Measurements from ENCODE around the gene HYKK. TPM values are rescaled to one million over a fixed set of nuclear protein-coding genes. Genes with fewer than 3 reads are reported as not detected.

The HYKK gene
- total RNA-seq, 1 experiment from 2014 or later = 19.8 TPM

DNA sequence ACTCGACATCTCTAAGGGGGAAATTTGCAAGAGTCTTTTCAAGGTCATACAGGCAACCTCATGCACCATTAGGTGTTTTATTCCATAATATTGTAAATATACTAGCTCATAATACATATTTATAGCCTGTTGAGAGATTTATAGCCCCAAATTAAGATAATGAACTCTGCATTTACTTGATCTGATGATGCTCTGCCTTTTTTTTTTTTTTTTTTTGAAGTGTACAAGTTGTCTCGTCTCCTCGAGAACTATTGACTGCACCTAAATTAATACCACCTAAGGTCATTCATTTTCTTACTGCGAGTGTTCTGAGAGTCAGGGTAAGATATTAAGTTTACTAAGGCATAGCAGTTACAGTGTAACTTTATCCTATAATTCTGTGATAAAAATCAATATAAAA is 64.0 kb downstream of the HYKK start:
- DNase-seq (ENCODE audit: low read depth, low spot score) = no peak
- no peaks in the 10 kb centered on the region for H3K36me3 ChIP-seq (ENCODE audit: control insufficient read depth, insufficient read depth, low read length)
- ATAC-seq = no peak
- CTCF ChIA-PET = no interaction called here
- no peaks in the 10 kb centered on the region for H3K27me3 ChIP-seq (ENCODE audit: control insufficient read depth, insufficient read depth, low read length)
- TF ChIP-seq, protein P1, sequence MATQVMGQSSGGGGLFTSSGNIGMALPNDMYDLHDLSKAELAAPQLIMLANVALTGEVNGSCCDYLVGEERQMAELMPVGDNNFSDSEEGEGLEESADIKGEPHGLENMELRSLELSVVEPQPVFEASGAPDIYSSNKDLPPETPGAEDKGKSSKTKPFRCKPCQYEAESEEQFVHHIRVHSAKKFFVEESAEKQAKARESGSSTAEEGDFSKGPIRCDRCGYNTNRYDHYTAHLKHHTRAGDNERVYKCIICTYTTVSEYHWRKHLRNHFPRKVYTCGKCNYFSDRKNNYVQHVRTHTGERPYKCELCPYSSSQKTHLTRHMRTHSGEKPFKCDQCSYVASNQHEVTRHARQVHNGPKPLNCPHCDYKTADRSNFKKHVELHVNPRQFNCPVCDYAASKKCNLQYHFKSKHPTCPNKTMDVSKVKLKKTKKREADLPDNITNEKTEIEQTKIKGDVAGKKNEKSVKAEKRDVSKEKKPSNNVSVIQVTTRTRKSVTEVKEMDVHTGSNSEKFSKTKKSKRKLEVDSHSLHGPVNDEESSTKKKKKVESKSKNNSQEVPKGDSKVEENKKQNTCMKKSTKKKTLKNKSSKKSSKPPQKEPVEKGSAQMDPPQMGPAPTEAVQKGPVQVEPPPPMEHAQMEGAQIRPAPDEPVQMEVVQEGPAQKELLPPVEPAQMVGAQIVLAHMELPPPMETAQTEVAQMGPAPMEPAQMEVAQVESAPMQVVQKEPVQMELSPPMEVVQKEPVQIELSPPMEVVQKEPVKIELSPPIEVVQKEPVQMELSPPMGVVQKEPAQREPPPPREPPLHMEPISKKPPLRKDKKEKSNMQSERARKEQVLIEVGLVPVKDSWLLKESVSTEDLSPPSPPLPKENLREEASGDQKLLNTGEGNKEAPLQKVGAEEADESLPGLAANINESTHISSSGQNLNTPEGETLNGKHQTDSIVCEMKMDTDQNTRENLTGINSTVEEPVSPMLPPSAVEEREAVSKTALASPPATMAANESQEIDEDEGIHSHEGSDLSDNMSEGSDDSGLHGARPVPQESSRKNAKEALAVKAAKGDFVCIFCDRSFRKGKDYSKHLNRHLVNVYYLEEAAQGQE (IDR thresholded peaks at IDR 0.05; ENCODE audit: insufficient read depth in 1 of 2, low read depth in 2 of 2, low read length in 1 of 2) = no peak
- TF ChIP-seq, protein P2, sequence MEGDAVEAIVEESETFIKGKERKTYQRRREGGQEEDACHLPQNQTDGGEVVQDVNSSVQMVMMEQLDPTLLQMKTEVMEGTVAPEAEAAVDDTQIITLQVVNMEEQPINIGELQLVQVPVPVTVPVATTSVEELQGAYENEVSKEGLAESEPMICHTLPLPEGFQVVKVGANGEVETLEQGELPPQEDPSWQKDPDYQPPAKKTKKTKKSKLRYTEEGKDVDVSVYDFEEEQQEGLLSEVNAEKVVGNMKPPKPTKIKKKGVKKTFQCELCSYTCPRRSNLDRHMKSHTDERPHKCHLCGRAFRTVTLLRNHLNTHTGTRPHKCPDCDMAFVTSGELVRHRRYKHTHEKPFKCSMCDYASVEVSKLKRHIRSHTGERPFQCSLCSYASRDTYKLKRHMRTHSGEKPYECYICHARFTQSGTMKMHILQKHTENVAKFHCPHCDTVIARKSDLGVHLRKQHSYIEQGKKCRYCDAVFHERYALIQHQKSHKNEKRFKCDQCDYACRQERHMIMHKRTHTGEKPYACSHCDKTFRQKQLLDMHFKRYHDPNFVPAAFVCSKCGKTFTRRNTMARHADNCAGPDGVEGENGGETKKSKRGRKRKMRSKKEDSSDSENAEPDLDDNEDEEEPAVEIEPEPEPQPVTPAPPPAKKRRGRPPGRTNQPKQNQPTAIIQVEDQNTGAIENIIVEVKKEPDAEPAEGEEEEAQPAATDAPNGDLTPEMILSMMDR (IDR thresholded peaks at IDR 0.05) = no peak
- TF ChIP-seq TCF7L2 (IDR thresholded peaks at IDR 0.05; ENCODE audit: low read depth, low read length) (no peak), SIN3A (IDR thresholded peaks at IDR 0.05; ENCODE audit: borderline replicate concordance, insufficient read depth, low read depth, low read length) (no peak), POLR2AphosphoS5 (IDR thresholded peaks at IDR 0.05; ENCODE audit: low read depth, low read length) (no peak)
- intact Hi-C loops (cut with micrococcal nuclease; ENCODE audit: unreplicated experiment) (no loop called here), in situ Hi-C loops (cut with HindIII; ENCODE audit: low pct_unique_long_range_greater_than_20kb, low sequenced_read_pairs) (no loop called here)
- POLR2A ChIA-PET = no interaction called here
- H3K9me3 ChIP-seq (ENCODE audit: control insufficient read depth, insufficient read depth, low read depth, low read length) = no peaks in the 10 kb centered on the region
- H3K4me1 ChIP-seq (ENCODE audit: control insufficient read depth, insufficient read depth, low read length) = peaks cover 13% of the 10 kb centered on the region
- TSS peak; percentile 4 for BruUV-seq (replicated peaks)
- H3K27ac ChIP-seq (ENCODE audit: low read length) = no peak overlapping the region
- H3K4me3 ChIP-seq (ENCODE audit: low read depth in 2 of 2, low read length in 2 of 2) = no peak overlapping the region

DNA sequence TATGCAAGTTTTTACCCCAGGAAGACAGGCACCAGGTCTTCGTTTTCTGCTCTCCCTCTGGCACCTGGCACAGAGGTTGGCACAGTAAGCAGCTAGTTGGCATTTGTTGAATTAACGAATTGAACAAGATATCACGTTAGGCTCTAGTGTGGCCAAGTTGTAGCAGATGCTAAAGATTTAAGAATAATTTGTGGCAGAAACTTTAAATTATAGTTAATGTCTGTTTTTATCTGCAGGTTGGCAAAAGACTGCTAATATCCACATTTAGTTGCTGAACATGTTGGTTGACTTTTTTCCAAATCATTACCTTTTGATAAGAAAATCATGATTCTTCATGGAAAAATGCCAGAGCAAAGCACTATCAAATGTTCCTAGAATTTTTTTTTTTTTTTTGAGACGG is 66.0 kb downstream of the HYKK start:
- CTCF ChIA-PET = no interaction called here

More for the DNA sequence above, 66.0 kb downstream of the HYKK start:
- intact Hi-C loops (cut with micrococcal nuclease; ENCODE audit: unreplicated experiment) (no loop called here), in situ Hi-C loops (cut with HindIII; ENCODE audit: low pct_unique_long_range_greater_than_20kb, low sequenced_read_pairs) (no loop called here)
- DNase-seq (ENCODE audit: low read depth, low spot score) (no peak), ATAC-seq (no peak)
- H3K9me3 ChIP-seq (ENCODE audit: control insufficient read depth, insufficient read depth, low read depth, low read length) = no peaks in the 10 kb centered on the region
- no peak overlapping the region for H3K27ac ChIP-seq (ENCODE audit: low read length)
- H3K27me3 ChIP-seq (ENCODE audit: control insufficient read depth, insufficient read depth, low read length) = no peaks in the 10 kb centered on the region
- no TSS peak for BruUV-seq (replicated peaks)
- no peak overlapping the region for H3K4me3 ChIP-seq (ENCODE audit: low read depth in 2 of 2, low read length in 2 of 2)
- 0 out of 2 replicates have a peak, but pooled peaks cover 4% of the 10 kb centered on the region for H3K4me1 ChIP-seq (ENCODE audit: control insufficient read depth, insufficient read depth, low read length)
- TF ChIP-seq, protein P2 (IDR thresholded peaks at IDR 0.05) = no peak
- TF ChIP-seq TCF7L2 (IDR thresholded peaks at IDR 0.05; ENCODE audit: low read depth, low read length) (no peak), SIN3A (IDR thresholded peaks at IDR 0.05; ENCODE audit: borderline replicate concordance, insufficient read depth, low read depth, low read length) (no peak), POLR2AphosphoS5 (IDR thresholded peaks at IDR 0.05; ENCODE audit: low read depth, low read length) (no peak)
- TF ChIP-seq, protein P1 (IDR thresholded peaks at IDR 0.05; ENCODE audit: insufficient read depth in 1 of 2, low read depth in 2 of 2, low read length in 1 of 2) = no peak
- POLR2A ChIA-PET = interaction anchor here (0.6 kb wide), 1 partner anchor 65 kb away, joined by 5 read pairs; no protein-coding TSS in a partner anchor
- no peaks in the 10 kb centered on the region for H3K36me3 ChIP-seq (ENCODE audit: control insufficient read depth, insufficient read depth, low read length)

Measured in Panc1 (cell line).